CD4-positive, CD25-positive, alpha-beta regulatory T cell (primary cell): ENCODE data around the gene CD300LD. TPM values are rescaled to one million over a fixed set of nuclear protein-coding genes. Genes with fewer than 3 reads are reported as not detected.

Source experiments
- polyA plus RNA-seq, 4 donors: library from polyadenylated mRNA; unstranded; fragments of 300-500 nt; fragmentation: Illumina TruSeq; gene quantifications; one replicate each; pipeline ENCODE4 v1.2.3, GENCODE V29; 2021
- total RNA-seq: library from RNA; stranded (reverse); gene quantifications from one replicate; pipeline ENCODE4 v1.2.3, GENCODE V29; 2022

Gene CD300LD
- total and polyA plus RNA-seq, 5 donors from 2014 or later, result not detected

Other genes starting within 250 kb of the CD300LD start
- gene BTBD17, start 230.4 kb downstream of the CD300LD start, total RNA-seq, result not detected
- under 1 TPM in 1 of 4 donors, not detected in 3; 0.09 TPM for gene BTBD17, start 230.4 kb downstream of the CD300LD start, polyA plus RNA-seq
- gene GPR142, start 224.8 kb downstream of the CD300LD start, total RNA-seq, result not detected
- not detected for gene GPR142, start 224.8 kb downstream of the CD300LD start, polyA plus RNA-seq
- gene GPRC5C, start 160.2 kb downstream of the CD300LD start, total RNA-seq, result not detected
- gene GPRC5C, start 160.2 kb downstream of the CD300LD start, polyA plus RNA-seq, result not detected
- 4.8 TPM for gene CD300A, start 125.6 kb downstream of the CD300LD start, total RNA-seq
- 1 to 10 TPM in 3 of 4 donors, under 1 TPM in 1; 0.39 to 3.0 (median 2.1) TPM for gene CD300A, start 125.6 kb downstream of the CD300LD start, polyA plus RNA-seq
- not detected for gene CD300LB, start 60.8 kb downstream of the CD300LD start, total RNA-seq
- gene CD300LB, start 60.8 kb downstream of the CD300LD start, polyA plus RNA-seq, result not detected
- gene CD300C, start 46.2 kb downstream of the CD300LD start, total RNA-seq, result not detected
- gene CD300C, start 46.2 kb downstream of the CD300LD start, polyA plus RNA-seq, result under 1 TPM in 1 of 4 donors, not detected in 3; 0.15 TPM
- not detected for gene CD300H, start 24.8 kb downstream of the CD300LD start, total RNA-seq
- gene CD300H, start 24.8 kb downstream of the CD300LD start, polyA plus RNA-seq, result under 1 TPM in 1 of 4 donors, not detected in 3; 0.37 TPM
- not detected for gene CD300E, start 31.5 kb upstream of the CD300LD start, total RNA-seq
- under 1 TPM in 2 of 4 donors, not detected in 2; 0.06 to 0.08 TPM for gene CD300E, start 31.5 kb upstream of the CD300LD start, polyA plus RNA-seq
- gene CD300LF, start 120.6 kb upstream of the CD300LD start, total RNA-seq, result 0.52 TPM
- under 1 TPM in 2 of 4 donors, not detected in 2; 0.19 to 0.21 TPM for gene CD300LF, start 120.6 kb upstream of the CD300LD start, polyA plus RNA-seq
- gene RAB37, start 145.0 kb upstream of the CD300LD start, total RNA-seq, result 85.5 TPM
- 100 to 1,000 TPM in 2 of 4 donors, 10 to 100 TPM in 2; 75.6 to 159 (median 104) TPM for gene RAB37, start 145.0 kb upstream of the CD300LD start, polyA plus RNA-seq
- 177 TPM for gene NHERF1, start 156.3 kb upstream of the CD300LD start, total RNA-seq
- 100 to 1,000 TPM; 373 to 453 (median 405) TPM for gene NHERF1, start 156.3 kb upstream of the CD300LD start, polyA plus RNA-seq
- 35.4 TPM for gene NAT9, start 184.1 kb upstream of the CD300LD start, total RNA-seq
- gene NAT9, start 184.1 kb upstream of the CD300LD start, polyA plus RNA-seq, result 10 to 100 TPM; 16.2 to 22.0 (median 17.7) TPM